AG04450 (cell line): ENCODE measurements around the gene MPHOSPH8. TPM values are rescaled to one million over a fixed set of nuclear protein-coding genes. Genes with fewer than 3 reads are reported as not detected.

Experiments
- CTCF ChIA-PET: fragments of 300-600, 350-600 bp; formaldehyde crosslinking; extraction: SDS; loops from one replicate; lab custom pipeline; 2022; ENCODE audit warnings: antibody characterized with exemption, inconsistent platforms; lab: Charles Lee
- POLR2A ChIA-PET: fragments of 350-600 bp; formaldehyde crosslinking; extraction: SDS; loops from one replicate; lab custom pipeline; 2021; ENCODE audit warnings: antibody characterized with exemption, inconsistent platforms; lab: Yijun Ruan, JAX
- DNase-seq: peaks from one replicate; pipeline ENCODE4 v3.0.0-alpha.2; 2011; ENCODE audit warnings: low read depth, low spot score
- H3K27ac ChIP-seq: one replicate; pipeline ENCODE4 v1.5.1; 2012; ENCODE audit warnings: low read depth, low read length, control low read depth
- H3K27me3 ChIP-seq: one replicate; pipeline ENCODE4 v1.6.0; 2012; ENCODE audit warnings: low read length; ENCODE audit not compliant: control insufficient read depth, insufficient read depth
- H3K4me3 ChIP-seq: 2 replicates; pipeline ENCODE4 v1.5.1; 2011; ENCODE audit warnings: mild to moderate bottlenecking, low read depth, low read length, control low read depth
- H3K9me3 ChIP-seq: 2 replicates; pipeline ENCODE4 v1.5.1; 2012; ENCODE audit warnings: low read length; ENCODE audit not compliant: control insufficient read depth, insufficient read depth
- polyA plus RNA-seq: library from polyadenylated mRNA; depleted of rRNA; stranded (reverse); fragments of >200 nt; gene quantifications from 2 replicates; pipeline ENCODE4 v1.2.3, GENCODE V29; 2011; rRNA removed
- TF ChIP-seq, protein P1 (sequence below): IDR thresholded peaks from 2 replicates; pipeline ENCODE4 v1.5.1; 2011; ENCODE audit warnings: low read depth, low read length, control low read depth, inconsistent platforms

MPHOSPH8 gene
- polyA plus RNA-seq, 1 experiment: 24.8 TPM

DNA sequence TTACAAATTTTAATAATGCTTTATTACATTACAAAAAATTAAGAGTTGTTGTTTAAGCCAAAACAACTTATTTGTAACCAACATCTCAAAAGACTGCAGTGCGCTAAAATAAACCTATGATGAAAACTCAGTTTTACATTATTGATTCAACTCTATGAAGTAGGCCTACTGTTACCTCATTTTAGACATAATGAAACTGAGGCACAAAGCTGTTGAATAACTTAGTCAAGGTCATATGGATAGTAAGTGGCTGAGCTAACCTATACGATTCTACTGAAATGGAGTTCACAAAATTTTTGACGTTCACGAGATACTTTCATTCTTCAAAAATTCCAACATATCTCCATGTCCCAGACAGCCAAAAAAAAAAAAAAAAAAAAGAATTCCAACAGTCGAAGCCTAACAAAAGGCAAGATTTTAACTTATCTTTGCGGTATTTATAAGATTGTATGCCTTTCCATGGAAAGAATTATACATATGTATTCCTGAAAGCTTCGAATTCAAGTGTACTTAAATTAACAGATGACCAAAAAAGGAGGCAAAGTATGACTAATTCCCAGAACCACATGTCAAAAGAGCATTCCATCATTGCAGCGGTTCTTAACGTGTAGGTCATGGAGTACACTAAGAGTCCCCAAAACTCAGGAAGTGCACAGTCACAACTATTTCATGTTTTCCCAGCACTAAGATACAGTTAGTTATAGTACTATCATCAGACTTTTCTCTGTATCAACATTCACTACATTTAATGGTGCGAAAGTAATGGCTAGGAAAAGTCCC is 79.9 kb downstream of the MPHOSPH8 start:
- CTCF ChIA-PET: no interaction called here
- POLR2A ChIA-PET: no interaction called here

DNA sequence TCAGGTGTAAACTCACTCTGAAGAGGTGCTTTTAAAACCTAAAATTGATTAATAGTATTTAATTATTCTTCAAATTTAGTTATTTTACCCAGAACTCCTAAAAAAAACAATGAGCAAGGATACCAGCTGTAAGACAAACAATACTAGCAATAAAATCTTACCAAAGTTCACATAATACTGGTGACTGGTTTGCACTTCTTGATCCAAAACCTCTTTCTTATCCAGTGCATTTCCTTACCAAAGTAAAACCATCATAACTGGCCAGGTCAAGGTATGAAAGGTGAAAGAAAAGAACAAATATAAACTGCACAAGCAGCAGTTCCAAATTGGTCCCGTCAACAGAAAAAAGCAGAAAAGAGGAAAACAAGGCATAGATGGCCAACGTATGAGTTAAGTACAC is 86.6 kb downstream of the MPHOSPH8 start:
- TF ChIP-seq, protein P1, sequence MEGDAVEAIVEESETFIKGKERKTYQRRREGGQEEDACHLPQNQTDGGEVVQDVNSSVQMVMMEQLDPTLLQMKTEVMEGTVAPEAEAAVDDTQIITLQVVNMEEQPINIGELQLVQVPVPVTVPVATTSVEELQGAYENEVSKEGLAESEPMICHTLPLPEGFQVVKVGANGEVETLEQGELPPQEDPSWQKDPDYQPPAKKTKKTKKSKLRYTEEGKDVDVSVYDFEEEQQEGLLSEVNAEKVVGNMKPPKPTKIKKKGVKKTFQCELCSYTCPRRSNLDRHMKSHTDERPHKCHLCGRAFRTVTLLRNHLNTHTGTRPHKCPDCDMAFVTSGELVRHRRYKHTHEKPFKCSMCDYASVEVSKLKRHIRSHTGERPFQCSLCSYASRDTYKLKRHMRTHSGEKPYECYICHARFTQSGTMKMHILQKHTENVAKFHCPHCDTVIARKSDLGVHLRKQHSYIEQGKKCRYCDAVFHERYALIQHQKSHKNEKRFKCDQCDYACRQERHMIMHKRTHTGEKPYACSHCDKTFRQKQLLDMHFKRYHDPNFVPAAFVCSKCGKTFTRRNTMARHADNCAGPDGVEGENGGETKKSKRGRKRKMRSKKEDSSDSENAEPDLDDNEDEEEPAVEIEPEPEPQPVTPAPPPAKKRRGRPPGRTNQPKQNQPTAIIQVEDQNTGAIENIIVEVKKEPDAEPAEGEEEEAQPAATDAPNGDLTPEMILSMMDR: no peak
- CTCF ChIA-PET: no interaction called here
- POLR2A ChIA-PET: no interaction called here
- H3K9me3 ChIP-seq: no peaks in the 10 kb centered on the region
- no peak overlapping the region for H3K4me3 ChIP-seq
- H3K27ac ChIP-seq: no peak overlapping the region
- DNase-seq: no peak
- H3K27me3 ChIP-seq: no peaks in the 10 kb centered on the region

More for the DNA sequence above, 79.9 kb downstream of the MPHOSPH8 start:
- Histone ChIP-seq H3K27me3 (no peaks in the 10 kb centered on the region), H3K9me3 (no peaks in the 10 kb centered on the region), H3K27ac (no peak overlapping the region), H3K4me3 (no peak overlapping the region)
- DNase-seq: peak; percentile 16
- TF ChIP-seq, protein P1: no peak

Other genes starting within 250 kb of the MPHOSPH8 start
- gene TPTE2, start 72.1 kb upstream of the MPHOSPH8 start, polyA plus RNA-seq: not detected in 2 replicates
- 35.6 and 42.9 TPM in 2 replicates for gene PSPC1, start 149.3 kb downstream of the MPHOSPH8 start, polyA plus RNA-seq
- gene ZMYM5, start 230.0 kb downstream of the MPHOSPH8 start, polyA plus RNA-seq: 9.9 and 15.3 TPM in 2 replicates